Cardiac fibroblast (primary cell): ENCODE results near the gene MCF2L2.

Experiments
- DNase-seq, 2 donors: peaks; one replicate each; pipeline versions ENCODE4 v3.0.0 to v3.0.0-alpha.2; 2010; ENCODE audit warnings: low read depth in 2 of 2
- H3K4me3 ChIP-seq, 2 donors: replicated peaks in 1 of 2; 1 replicate in 1 of 2; 2 replicates in 1 of 2; pipeline ENCODE4 v1.5.1; 2011; ENCODE audit warnings: low read depth in 2 of 2, low read length in 2 of 2, mild to moderate bottlenecking in 2 of 2, moderate library complexity in 1 of 2
- TF ChIP-seq, protein P1 (sequence below): IDR thresholded peaks from one replicate; pipeline ENCODE4 v1.5.1; 2011; ENCODE audit warnings: low read depth, mild to moderate bottlenecking, low read length, inconsistent platforms

The MCF2L2 gene

GRCh38 chr3:183285828-183286457, 142.5 kb downstream of the MCF2L2 start:
- H3K4me3 ChIP-seq = no peak overlapping the region
- peak; percentile 99 for DNase-seq
- TF ChIP-seq, protein P1, sequence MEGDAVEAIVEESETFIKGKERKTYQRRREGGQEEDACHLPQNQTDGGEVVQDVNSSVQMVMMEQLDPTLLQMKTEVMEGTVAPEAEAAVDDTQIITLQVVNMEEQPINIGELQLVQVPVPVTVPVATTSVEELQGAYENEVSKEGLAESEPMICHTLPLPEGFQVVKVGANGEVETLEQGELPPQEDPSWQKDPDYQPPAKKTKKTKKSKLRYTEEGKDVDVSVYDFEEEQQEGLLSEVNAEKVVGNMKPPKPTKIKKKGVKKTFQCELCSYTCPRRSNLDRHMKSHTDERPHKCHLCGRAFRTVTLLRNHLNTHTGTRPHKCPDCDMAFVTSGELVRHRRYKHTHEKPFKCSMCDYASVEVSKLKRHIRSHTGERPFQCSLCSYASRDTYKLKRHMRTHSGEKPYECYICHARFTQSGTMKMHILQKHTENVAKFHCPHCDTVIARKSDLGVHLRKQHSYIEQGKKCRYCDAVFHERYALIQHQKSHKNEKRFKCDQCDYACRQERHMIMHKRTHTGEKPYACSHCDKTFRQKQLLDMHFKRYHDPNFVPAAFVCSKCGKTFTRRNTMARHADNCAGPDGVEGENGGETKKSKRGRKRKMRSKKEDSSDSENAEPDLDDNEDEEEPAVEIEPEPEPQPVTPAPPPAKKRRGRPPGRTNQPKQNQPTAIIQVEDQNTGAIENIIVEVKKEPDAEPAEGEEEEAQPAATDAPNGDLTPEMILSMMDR = no peak

DNA sequence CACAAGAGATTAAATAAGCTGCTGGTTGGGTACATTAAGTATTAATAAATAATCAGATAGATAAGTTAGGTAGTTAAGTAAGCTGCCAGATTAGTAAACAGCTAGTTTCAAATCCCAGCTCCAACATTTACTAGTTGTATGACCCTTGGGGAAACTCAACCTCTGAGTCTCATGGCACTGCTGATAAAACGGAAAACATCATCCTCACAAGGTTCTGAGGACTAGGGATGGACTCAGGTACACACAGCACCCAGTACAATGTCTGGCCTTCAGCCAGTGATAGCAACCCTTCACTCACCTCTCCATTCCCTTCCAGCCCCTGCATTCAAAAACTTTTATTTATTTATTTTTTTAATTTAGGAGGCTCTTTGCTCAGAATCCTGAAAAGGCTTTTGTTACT, 143.1 kb downstream of the MCF2L2 start:
- DNase-seq = no peak
- TF ChIP-seq, protein P1 = no peak
- no peak overlapping the region for H3K4me3 ChIP-seq

GRCh38 chr3:183284570-183284969, 143.8 kb downstream of the MCF2L2 start:
- no peak for DNase-seq
- TF ChIP-seq, protein P1 = no peak

GRCh38 chr3:183283886-183284285, 144.5 kb downstream of the MCF2L2 start:
- no peak overlapping the region for H3K4me3 ChIP-seq
- TF ChIP-seq, protein P1 = no peak
- peak in 1 of 2 donors; percentile 65 for DNase-seq

More at GRCh38 chr3:183284570-183284969, 143.8 kb downstream of the MCF2L2 start:
- H3K4me3 ChIP-seq = no peak overlapping the region

DNA sequence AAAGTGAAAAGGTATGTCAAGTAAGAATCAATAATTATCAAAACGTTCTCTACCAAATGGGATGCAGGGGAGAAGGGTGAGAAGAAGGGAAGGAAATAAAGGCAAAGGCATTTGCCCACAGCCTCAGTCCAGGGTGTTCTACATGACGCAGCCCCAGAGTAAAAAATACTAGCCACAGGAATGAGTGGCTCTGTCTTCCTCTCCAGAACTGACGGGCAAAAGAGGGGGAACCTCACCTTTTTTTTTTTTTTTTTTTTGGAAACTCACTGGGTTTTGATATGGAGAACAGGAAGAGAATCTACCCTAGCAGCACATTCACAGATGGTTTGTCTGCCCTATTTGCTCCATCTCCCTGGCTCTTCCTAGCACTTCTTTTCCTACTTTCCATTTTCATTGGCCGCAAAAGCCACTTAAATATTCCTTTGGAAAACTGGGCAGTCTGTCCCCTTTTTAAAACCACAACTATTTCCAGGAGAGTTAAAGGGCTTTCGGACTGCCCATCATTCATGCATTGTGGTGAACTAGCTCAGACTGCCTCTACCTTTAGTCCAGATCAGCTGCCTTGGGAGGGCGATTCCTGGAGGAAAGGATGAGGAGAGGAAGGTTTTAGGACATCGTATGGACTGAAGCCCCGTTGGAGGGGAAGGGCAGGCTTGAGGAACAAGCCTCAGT, 147.2 kb downstream of the MCF2L2 start:
- TF ChIP-seq, protein P1 = no peak
- no peak for DNase-seq
- no peak overlapping the region for H3K4me3 ChIP-seq

DNA sequence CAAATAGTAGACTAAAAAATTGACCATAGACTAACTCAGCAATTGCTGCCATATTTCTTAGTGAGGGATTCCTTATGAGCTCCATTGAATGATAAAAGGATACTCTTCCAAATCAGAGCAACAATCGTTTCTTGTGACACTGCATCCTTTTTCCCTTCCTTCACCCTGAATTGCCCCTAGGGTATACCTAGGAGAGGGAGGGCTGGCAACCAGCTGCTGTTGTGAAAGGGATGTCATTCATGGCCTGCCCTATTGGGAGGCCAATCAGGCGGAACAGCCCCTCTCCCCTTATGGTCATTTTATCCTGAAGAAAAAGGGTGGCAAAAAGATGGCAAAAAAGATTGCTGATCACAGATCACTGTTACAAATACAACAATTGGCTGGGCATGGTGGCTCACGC, 149.0 kb downstream of the MCF2L2 start:
- no peak for DNase-seq
- H3K4me3 ChIP-seq = no peak overlapping the region
- TF ChIP-seq, protein P1 = no peak
